GM12878 (cell line): Measurements from ENCODE around the gene WWC2.

Source experiments
- ATF2 ChIP-seq: IDR thresholded peaks from 2 replicates; pipeline ENCODE4 v1.6.1; 2012; ENCODE audit warnings: low read length, inconsistent platforms
- BRCA1 ChIP-seq: IDR thresholded peaks from 2 replicates; pipeline ENCODE4 v1.6.1; 2011; ENCODE audit warnings: low read depth, low read length, improper control_type of control experiment
- E2F4 ChIP-seq: IDR thresholded peaks from 2 replicates; pipeline ENCODE4 v1.6.1; 2012; ENCODE audit warnings: low read depth, low read length, improper control_type of control experiment
- GABPA ChIP-seq: IDR thresholded peaks from 2 replicates; pipeline ENCODE4 v1.6.1; 2014; ENCODE audit warnings: antibody characterized with exemption, low read depth, mild to moderate bottlenecking, inconsistent platforms
- POLR2AphosphoS5 ChIP-seq: IDR thresholded peaks from 2 replicates; pipeline ENCODE4 v1.6.1; 2011; ENCODE audit warnings: mild to moderate bottlenecking, low read length, inconsistent platforms
- RFX5 ChIP-seq: IDR thresholded peaks from 2 replicates; pipeline ENCODE4 v1.6.1; 2011; ENCODE audit warnings: low read depth, low read length, improper control_type of control experiment
- TAF1 ChIP-seq: IDR thresholded peaks from 2 replicates; pipeline ENCODE4 v1.6.1; 2011; ENCODE audit warnings: mild to moderate bottlenecking, low read depth, low read length, borderline replicate concordance
- YBX1 ChIP-seq: fragments of 450-650 bp; IDR thresholded peaks from 2 replicates; pipeline ENCODE4 v1.6.1; 2016; ENCODE audit warnings: antibody characterized with exemption

- TF ChIP-seq E2F4: no peak
- no peak for TF ChIP-seq YBX1
- no peak for TF ChIP-seq RFX5
- TF ChIP-seq GABPA: no peak
- TF ChIP-seq ATF2: no peak
- TF ChIP-seq POLR2AphosphoS5: no peak
- no peak for TF ChIP-seq TAF1
- no peak for TF ChIP-seq BRCA1
These were observed 59.0 kb downstream of the WWC2 start for GRCh38 chr4:183158062-183158461.
